LNCaP clone FGC (cell line): Measurements from ENCODE around the gene OR6X1.

Experiments
- DNase-seq: peaks from one replicate; pipeline ENCODE4 v3.0.0-alpha.2; 2011; ENCODE audit warnings: low read depth
- H3K4me3 ChIP-seq: 2 replicates; pipeline ENCODE4 v1.5.1; 2011; ENCODE audit warnings: mild to moderate bottlenecking, low read depth, low read length, control low read depth
- TF ChIP-seq, protein P1 (sequence below): IDR thresholded peaks from 2 replicates; pipeline ENCODE4 v1.5.1; 2012; ENCODE audit warnings: mild to moderate bottlenecking; ENCODE audit not compliant: control insufficient read depth, insufficient read depth; ENCODE audit errors: extremely low read depth

Gene OR6X1

GRCh38 chr11:123797114-123797513 is 42.8 kb upstream of the OR6X1 start:
- TF ChIP-seq, protein P1, sequence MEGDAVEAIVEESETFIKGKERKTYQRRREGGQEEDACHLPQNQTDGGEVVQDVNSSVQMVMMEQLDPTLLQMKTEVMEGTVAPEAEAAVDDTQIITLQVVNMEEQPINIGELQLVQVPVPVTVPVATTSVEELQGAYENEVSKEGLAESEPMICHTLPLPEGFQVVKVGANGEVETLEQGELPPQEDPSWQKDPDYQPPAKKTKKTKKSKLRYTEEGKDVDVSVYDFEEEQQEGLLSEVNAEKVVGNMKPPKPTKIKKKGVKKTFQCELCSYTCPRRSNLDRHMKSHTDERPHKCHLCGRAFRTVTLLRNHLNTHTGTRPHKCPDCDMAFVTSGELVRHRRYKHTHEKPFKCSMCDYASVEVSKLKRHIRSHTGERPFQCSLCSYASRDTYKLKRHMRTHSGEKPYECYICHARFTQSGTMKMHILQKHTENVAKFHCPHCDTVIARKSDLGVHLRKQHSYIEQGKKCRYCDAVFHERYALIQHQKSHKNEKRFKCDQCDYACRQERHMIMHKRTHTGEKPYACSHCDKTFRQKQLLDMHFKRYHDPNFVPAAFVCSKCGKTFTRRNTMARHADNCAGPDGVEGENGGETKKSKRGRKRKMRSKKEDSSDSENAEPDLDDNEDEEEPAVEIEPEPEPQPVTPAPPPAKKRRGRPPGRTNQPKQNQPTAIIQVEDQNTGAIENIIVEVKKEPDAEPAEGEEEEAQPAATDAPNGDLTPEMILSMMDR, result no peak
- no peak overlapping the region for H3K4me3 ChIP-seq
- DNase-seq, result no peak

DNA sequence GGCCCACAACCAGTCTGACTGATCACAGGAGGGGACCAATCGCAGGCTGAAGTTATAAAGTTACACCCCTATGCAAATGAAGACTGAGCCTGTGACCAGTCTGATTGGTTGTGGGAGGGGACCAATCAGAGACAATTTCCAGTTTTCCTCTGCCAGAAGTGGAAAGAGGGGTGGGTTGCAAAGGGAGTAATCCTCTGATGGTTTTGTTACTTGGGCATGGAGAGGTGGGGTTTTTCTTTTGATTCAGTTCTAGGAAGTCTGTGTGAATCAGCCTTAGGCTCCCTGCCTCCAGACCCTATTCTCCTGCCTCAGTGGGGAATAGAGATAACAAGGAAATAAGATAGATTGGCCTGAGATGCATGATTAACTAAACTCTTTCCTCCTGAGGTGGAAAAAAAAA is 41.9 kb upstream of the OR6X1 start:
- TF ChIP-seq, protein P1, result no peak

GRCh38 chr11:123783536-123783935 is 29.2 kb upstream of the OR6X1 start:
- TF ChIP-seq, protein P1, result no peak
- no peak for DNase-seq
- no peak overlapping the region for H3K4me3 ChIP-seq

More for the DNA sequence above, 41.9 kb upstream of the OR6X1 start:
- no peak overlapping the region for H3K4me3 ChIP-seq
- no peak for DNase-seq

DNA sequence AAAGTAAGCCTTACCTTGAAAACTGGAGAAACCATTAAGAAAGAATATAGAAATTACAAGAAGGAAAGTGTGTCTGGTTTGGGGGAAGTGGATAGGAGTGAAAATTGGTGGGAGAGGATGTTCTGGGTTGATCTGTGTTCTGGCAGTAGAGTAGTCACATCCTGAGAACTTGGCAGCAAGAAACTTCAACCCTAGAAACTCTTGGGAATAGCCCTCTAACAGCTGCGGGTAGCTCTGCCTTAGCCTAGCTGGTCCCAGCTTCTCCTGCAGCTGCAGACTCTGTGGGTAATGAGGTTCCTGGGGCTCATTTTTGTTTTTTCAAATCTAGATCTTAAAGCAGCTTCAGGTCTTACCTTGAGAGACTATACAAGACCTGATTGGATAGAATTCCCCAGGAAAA is 24.2 kb upstream of the OR6X1 start:
- no peak for DNase-seq
- TF ChIP-seq, protein P1, result no peak

DNA sequence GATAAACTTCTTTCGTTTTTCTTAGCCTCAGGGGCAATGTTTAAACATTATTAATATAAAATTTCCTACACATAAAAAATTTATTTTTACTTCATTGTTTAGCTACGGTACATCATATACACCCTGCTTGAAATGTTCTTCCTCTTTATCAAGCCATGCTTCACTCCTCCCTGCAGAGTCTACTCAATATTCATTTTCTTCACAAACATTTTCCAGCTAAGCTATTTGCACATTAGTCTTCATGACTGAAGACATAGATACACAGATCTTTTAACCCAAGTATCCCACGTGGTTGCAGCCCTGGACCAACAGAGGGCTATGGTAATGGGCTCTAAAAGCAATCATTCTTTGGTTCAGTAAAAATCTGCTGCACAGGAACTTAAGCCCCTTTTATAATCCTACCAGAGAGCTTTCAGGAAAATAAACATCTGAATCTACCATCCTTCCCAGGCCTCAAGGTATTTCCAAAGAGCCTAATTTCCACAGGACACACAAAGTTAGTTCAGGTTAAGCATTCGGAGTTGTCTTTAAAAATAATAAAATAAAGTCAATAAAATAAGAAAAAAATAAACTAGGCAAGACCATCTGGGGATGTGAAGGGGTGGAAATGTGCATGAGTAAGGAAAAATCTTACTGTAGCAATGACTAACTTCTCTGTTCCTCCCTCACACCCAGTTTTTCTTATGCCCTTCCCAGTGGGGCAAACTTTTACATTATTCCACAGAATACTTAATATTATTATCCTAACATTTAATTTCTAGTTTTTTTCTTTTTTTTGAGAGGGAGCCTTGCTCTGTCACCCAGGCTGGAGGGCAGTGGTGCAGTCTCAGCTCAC is 21.6 kb upstream of the OR6X1 start:
- no peak overlapping the region for H3K4me3 ChIP-seq

More for the DNA sequence above, 24.2 kb upstream of the OR6X1 start:
- H3K4me3 ChIP-seq, result no peak overlapping the region

GRCh38 chr11:123775289-123775688 is 21.0 kb upstream of the OR6X1 start:
- TF ChIP-seq, protein P1, result no peak
- H3K4me3 ChIP-seq, result no peak overlapping the region
- DNase-seq, result no peak

More for the DNA sequence above, 21.6 kb upstream of the OR6X1 start:
- TF ChIP-seq, protein P1, result no peak
- no peak for DNase-seq

DNA sequence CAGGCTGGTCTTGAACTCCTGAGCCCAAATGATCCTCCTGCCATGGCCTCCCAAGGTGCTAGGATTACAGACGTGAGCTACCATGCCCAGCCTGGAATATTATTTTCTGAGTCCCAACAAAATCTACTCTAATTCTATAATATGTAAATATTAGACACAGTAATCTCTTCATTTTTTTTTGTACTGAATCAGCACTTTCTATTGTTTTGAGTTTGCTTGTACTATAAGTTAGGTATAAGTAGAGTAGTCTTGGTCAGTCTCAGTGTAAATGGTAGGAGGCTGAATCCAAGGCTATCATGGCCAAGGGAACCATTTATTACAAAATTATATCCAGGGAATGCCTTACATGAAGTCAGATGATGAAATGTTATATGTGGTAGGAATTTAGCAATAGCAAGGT is 19.6 kb upstream of the OR6X1 start:
- DNase-seq, result no peak
- TF ChIP-seq, protein P1, result no peak
- no peak overlapping the region for H3K4me3 ChIP-seq
